GM12878 (cell line): ENCODE measurements around the gene ID3. TPM values are rescaled to one million over a fixed set of nuclear protein-coding genes. Genes with fewer than 3 reads are reported as not detected.

Experiments used
- BRCA1 ChIP-seq: IDR thresholded peaks from 2 replicates; pipeline ENCODE4 v1.6.1; 2011; ENCODE audit warnings: low read depth, low read length, improper control_type of control experiment
- CBFB ChIP-seq: IDR thresholded peaks from 2 replicates; pipeline ENCODE4 v1.6.1; 2016; ENCODE audit warnings: antibody characterized with exemption, low read depth
- HDGF ChIP-seq: fragments of 450-650 bp; IDR thresholded peaks from 2 replicates; pipeline ENCODE4 v1.6.1; 2016; ENCODE audit warnings: antibody characterized with exemption
- MEF2B ChIP-seq: fragments of 450-650 bp; IDR thresholded peaks from 2 replicates; pipeline ENCODE4 v1.6.1; 2018; ENCODE audit warnings: mild to moderate bottlenecking, moderate library complexity; ENCODE audit not compliant: partially characterized antibody, poor library complexity, severe bottlenecking
- MTA3 ChIP-seq: IDR thresholded peaks from 2 replicates; pipeline ENCODE4 v1.6.1; 2012; ENCODE audit warnings: low read length, inconsistent platforms, borderline replicate concordance
- NFYA ChIP-seq: IDR thresholded peaks from 2 replicates; pipeline ENCODE4 v1.6.1; 2011; ENCODE audit warnings: low read depth, mild to moderate bottlenecking, low read length, improper control_type of control experiment, borderline replicate concordance
- NFYB ChIP-seq: IDR thresholded peaks from 2 replicates; pipeline ENCODE4 v1.6.1; 2011; ENCODE audit warnings: low read depth, mild to moderate bottlenecking, low read length, improper control_type of control experiment, moderate library complexity; ENCODE audit not compliant: insufficient read depth
- NKRF ChIP-seq: fragments of 450-650 bp; conservative IDR thresholded peaks from 2 replicates; pipeline ENCODE4 v1.6.1; 2017; ENCODE audit warnings: mild to moderate bottlenecking, moderate library complexity
- SKIL ChIP-seq: fragments of 450-650 bp; IDR thresholded peaks from 2 replicates; pipeline ENCODE4 v1.6.1; 2017; ENCODE audit warnings: mild to moderate bottlenecking, low read depth, inconsistent platforms; ENCODE audit not compliant: poor library complexity, severe bottlenecking
- SP1 ChIP-seq: IDR thresholded peaks from one replicate; pipeline ENCODE4 v1.6.1; 2011; ENCODE audit warnings: low read depth, low read length
- SPI1 ChIP-seq: IDR thresholded peaks from 2 replicates; pipeline ENCODE4 v1.6.1; 2011; ENCODE audit warnings: low read depth, mild to moderate bottlenecking, low read length, moderate library complexity, borderline replicate concordance; ENCODE audit not compliant: insufficient read depth
- SREBF1 ChIP-seq: IDR thresholded peaks from 2 replicates; pipeline ENCODE4 v1.6.1; 2012; ENCODE audit warnings: mild to moderate bottlenecking, low read length
- SREBF2 ChIP-seq: IDR thresholded peaks from 2 replicates; pipeline ENCODE4 v1.6.1; 2012; ENCODE audit warnings: mild to moderate bottlenecking, low read length
- TARDBP ChIP-seq: IDR thresholded peaks from 2 replicates; pipeline ENCODE4 v1.6.1; 2016; ENCODE audit warnings: borderline replicate concordance
- USF1 ChIP-seq: IDR thresholded peaks from 2 replicates; pipeline ENCODE4 v1.6.1; 2011; ENCODE audit warnings: borderline replicate concordance, low read depth, mild to moderate bottlenecking, moderate library complexity, mixed read lengths, low read length; ENCODE audit not compliant: insufficient read depth; ENCODE audit errors: extremely low read length
- YBX1 ChIP-seq: fragments of 450-650 bp; IDR thresholded peaks from 2 replicates; pipeline ENCODE4 v1.6.1; 2016; ENCODE audit warnings: antibody characterized with exemption
- polyA plus RNA-seq, 11 experiments: library from polyadenylated mRNA; depleted of rRNA in 4 of 11; unstranded in 6 of 11; stranded (reverse) in 5 of 11; fragments of >200 nt; fragmentation: Nextera tagmentation in 4 of 11; fragmentation: Illumina TruSeq in 1 of 11; extraction: Ambion mirVana in 4 of 11; extraction: Trizol in 1 of 11; gene quantifications; 1 replicate in 1 of 11; 2 replicates in 10 of 11; pipeline versions ENCODE4 v1.2.1 to v1.2.3, GENCODE V29; 2011 to 2016; ENCODE audit warnings: inconsistent platforms in 2 of 11, missing spikeins in 2 of 11, low read depth in 1 of 11
- total RNA-seq, 4 experiments: library from RNA; depleted of rRNA in 3 of 4; stranded (reverse); fragments of >200 nt in 3 of 4; fragmentation: Illumina TruSeq in 1 of 4; extraction: Trizol in 1 of 4; gene quantifications; 2 replicates each; pipeline versions ENCODE4 v1.2.1 to v1.2.3, GENCODE V29; 2013 to 2021
- TF ChIP-seq, protein P1 (sequence below): IDR thresholded peaks from 2 replicates; pipeline ENCODE4 v1.6.1; 2012; ENCODE audit warnings: low read depth, low read length, improper control_type of control experiment
- TF ChIP-seq, protein P2 (sequence below): fragments of 450-650 bp; IDR thresholded peaks from 2 replicates; pipeline ENCODE4 v1.6.1; 2017; ENCODE audit warnings: low read depth, mild to moderate bottlenecking, moderate library complexity
- TF ChIP-seq, protein P3 (sequence below): IDR thresholded peaks from 2 replicates; pipeline ENCODE4 v1.6.1; 2012; ENCODE audit warnings: low read depth, low read length, improper control_type of control experiment
- TF ChIP-seq, protein P4 (sequence below): fragments of 450-650 bp; IDR thresholded peaks from 2 replicates; pipeline ENCODE4 v1.6.1; 2016; ENCODE audit warnings: mild to moderate bottlenecking

Gene ID3
- total and polyA plus RNA-seq, 10 of the 15 experiments (the other 5 are each of a cell fraction or from before 2014, with no cell fraction given), result 42.7 to 475 (median 207) TPM

GRCh38 chr1:23591460-23592208 is 32.3 kb upstream of the ID3 start (continued):
- TF ChIP-seq NFYB, result no peak
- TF ChIP-seq NFYA, result no peak
- TF ChIP-seq MEF2B, result peak; percentile 54
- 0 out of 2 replicates have a peak, but pooled peaks have one; percentile 1 for TF ChIP-seq SPI1
- TF ChIP-seq SREBF1, result no peak
- TF ChIP-seq, protein P1, sequence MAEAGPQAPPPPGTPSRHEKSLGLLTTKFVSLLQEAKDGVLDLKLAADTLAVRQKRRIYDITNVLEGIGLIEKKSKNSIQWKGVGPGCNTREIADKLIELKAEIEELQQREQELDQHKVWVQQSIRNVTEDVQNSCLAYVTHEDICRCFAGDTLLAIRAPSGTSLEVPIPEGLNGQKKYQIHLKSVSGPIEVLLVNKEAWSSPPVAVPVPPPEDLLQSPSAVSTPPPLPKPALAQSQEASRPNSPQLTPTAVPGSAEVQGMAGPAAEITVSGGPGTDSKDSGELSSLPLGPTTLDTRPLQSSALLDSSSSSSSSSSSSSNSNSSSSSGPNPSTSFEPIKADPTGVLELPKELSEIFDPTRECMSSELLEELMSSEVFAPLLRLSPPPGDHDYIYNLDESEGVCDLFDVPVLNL, result no peak
- TF ChIP-seq, protein P2, sequence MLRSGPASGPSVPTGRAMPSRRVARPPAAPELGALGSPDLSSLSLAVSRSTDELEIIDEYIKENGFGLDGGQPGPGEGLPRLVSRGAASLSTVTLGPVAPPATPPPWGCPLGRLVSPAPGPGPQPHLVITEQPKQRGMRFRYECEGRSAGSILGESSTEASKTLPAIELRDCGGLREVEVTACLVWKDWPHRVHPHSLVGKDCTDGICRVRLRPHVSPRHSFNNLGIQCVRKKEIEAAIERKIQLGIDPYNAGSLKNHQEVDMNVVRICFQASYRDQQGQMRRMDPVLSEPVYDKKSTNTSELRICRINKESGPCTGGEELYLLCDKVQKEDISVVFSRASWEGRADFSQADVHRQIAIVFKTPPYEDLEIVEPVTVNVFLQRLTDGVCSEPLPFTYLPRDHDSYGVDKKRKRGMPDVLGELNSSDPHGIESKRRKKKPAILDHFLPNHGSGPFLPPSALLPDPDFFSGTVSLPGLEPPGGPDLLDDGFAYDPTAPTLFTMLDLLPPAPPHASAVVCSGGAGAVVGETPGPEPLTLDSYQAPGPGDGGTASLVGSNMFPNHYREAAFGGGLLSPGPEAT, result peak; percentile 25; the same call in 1 of the 2 replicates
- TF ChIP-seq TARDBP, result no peak
- TF ChIP-seq SKIL, result no peak
- peak; percentile 58 for TF ChIP-seq SP1
- no peak for TF ChIP-seq MTA3
- no peak for TF ChIP-seq BRCA1
- TF ChIP-seq USF1, result no peak
- TF ChIP-seq, protein P3, sequence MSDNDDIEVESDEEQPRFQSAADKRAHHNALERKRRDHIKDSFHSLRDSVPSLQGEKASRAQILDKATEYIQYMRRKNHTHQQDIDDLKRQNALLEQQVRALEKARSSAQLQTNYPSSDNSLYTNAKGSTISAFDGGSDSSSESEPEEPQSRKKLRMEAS, result no peak
- TF ChIP-seq HDGF, result peak; percentile 25; the same call in 1 of the 2 replicates
- TF ChIP-seq SREBF2, result no peak
- TF ChIP-seq CBFB, result no peak; the same call in 1 of the 2 replicates
- peak; percentile 6; the same call in 1 of the 2 replicates for TF ChIP-seq NKRF
- TF ChIP-seq YBX1, result no peak
- TF ChIP-seq, protein P4, sequence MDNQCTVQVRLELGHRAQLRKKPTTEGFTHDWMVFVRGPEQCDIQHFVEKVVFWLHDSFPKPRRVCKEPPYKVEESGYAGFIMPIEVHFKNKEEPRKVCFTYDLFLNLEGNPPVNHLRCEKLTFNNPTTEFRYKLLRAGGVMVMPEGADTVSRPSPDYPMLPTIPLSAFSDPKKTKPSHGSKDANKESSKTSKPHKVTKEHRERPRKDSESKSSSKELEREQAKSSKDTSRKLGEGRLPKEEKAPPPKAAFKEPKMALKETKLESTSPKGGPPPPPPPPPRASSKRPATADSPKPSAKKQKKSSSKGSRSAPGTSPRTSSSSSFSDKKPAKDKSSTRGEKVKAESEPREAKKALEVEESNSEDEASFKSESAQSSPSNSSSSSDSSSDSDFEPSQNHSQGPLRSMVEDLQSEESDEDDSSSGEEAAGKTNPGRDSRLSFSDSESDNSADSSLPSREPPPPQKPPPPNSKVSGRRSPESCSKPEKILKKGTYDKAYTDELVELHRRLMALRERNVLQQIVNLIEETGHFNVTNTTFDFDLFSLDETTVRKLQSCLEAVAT, result no peak
